WTC11 (cell line): ENCODE results near the gene SPTLC1.

Source experiments
- CTCF ChIP-seq: fragments of 200-600 bp; IDR thresholded peaks from 2 replicates; pipeline ENCODE4 v1.8.0; 2022; ENCODE audit warnings: antibody characterized with exemption
- OVOL2 ChIP-seq: fragments of 250-450 bp; sonication (Bioruptor Pico); IDR thresholded peaks from 2 replicates; pipeline ENCODE4 v1.9.0; 2021; ENCODE audit warnings: mild to moderate bottlenecking, borderline replicate concordance
- TEAD1 ChIP-seq: sonication (generic); formaldehyde crosslinking; IDR thresholded peaks from 2 replicates; pipeline ENCODE4 v1.8.0; 2022; ENCODE audit warnings: mild to moderate bottlenecking, missing genetic modification reagents
- TP53 ChIP-seq: sonication (generic); formaldehyde crosslinking; IDR thresholded peaks from 2 replicates; pipeline ENCODE4 v1.8.1; 2023; ENCODE audit warnings: mild to moderate bottlenecking, missing genetic modification reagents
- USF2 ChIP-seq: sonication (generic); formaldehyde crosslinking; IDR thresholded peaks from 2 replicates; pipeline ENCODE4 v1.8.1; 2023; ENCODE audit warnings: mild to moderate bottlenecking, missing genetic modification reagents, moderate library complexity
- ZNF263 ChIP-seq: sonication (generic); formaldehyde crosslinking; IDR thresholded peaks from 2 replicates; pipeline ENCODE4 v1.8.1; 2022; ENCODE audit warnings: low read depth, mild to moderate bottlenecking, moderate library complexity, missing genetic modification reagents

GRCh38 chr9:91986248-91986647 is 129.0 kb downstream of the SPTLC1 start:
- TF ChIP-seq TP53 (CRISPR knock-in tag) (no peak), USF2 (CRISPR knock-in tag) (no peak), OVOL2 (CRISPR knock-in tag) (no peak), CTCF (no peak), TEAD1 (CRISPR knock-in tag) (no peak), ZNF263 (no peak)
